Prostate gland (tissue), 2 donors: ENCODE results near the gene NFAM1.
A peak's percentile ranks its signal among the peaks of the same experiment; 100 is the strongest.

Source experiments
- CTCF ChIP-seq, 4 experiments: fragments of 200-600 bp in 2 of 4; fragments of 450-650 bp in 2 of 4; sonication (generic) in 2 of 4; IDR thresholded peaks; 1 replicate in 3 of 4; 2 replicates in 1 of 4; pipeline ENCODE4 v1.5.1; 2016 to 2019; ENCODE audit warnings: antibody characterized with exemption in 4 of 4, mild to moderate bottlenecking in 2 of 4, moderate library complexity in 2 of 4
- POLR2A ChIP-seq: fragments of 450-650 bp; IDR thresholded peaks from one replicate; pipeline ENCODE4 v1.6.1; 2016; ENCODE audit warnings: antibody characterized with exemption, mild to moderate bottlenecking

GRCh38 chr22:42473484-42474193 lies 41.4 kb upstream of the NFAM1 start:
- TF ChIP-seq CTCF (IDR thresholded peaks at IDR 0.05) (peak; percentile 12 to 69 (median 48)), POLR2A (no peak)
